Cardiac muscle cell (in vitro differentiated cells and primary cell): ENCODE data around the gene TGFB2. TPM values are rescaled to one million over a fixed set of nuclear protein-coding genes. Genes with fewer than 3 reads are reported as not detected.
A peak's percentile ranks its signal among the peaks of the same experiment; 100 is the strongest.

Experiments used
- DNase-seq, 2 donors: peaks; one replicate each; pipeline versions ENCODE4 v3.0.0 to v3.0.0-alpha.2; 2010 to 2017; ENCODE audit warnings: low read depth in 1 of 2, low spot score in 1 of 2
- H3K27ac ChIP-seq: fragments of 200-600 bp; sonication (generic); 2 replicates; pipeline ENCODE4 v1.5.1; 2016
- H3K27me3 ChIP-seq: fragments of 200-600 bp; sonication (generic); 2 replicates; pipeline ENCODE4 v1.6.0; 2016; ENCODE audit warnings: control low read depth
- H3K36me3 ChIP-seq: fragments of 200-600 bp; sonication (generic); 2 replicates; pipeline ENCODE4 v1.5.1; 2016; ENCODE audit warnings: control low read depth
- H3K4me1 ChIP-seq: fragments of 200-600 bp; sonication (generic); 2 replicates; pipeline ENCODE4 v1.8.1; 2017; ENCODE audit warnings: low read depth, mild to moderate bottlenecking, mixed run types
- H3K4me3 ChIP-seq: fragments of 200-600 bp; sonication (generic); 2 replicates; pipeline ENCODE4 v1.5.1; 2016; ENCODE audit warnings: mild to moderate bottlenecking
- H3K9me3 ChIP-seq: fragments of 200-600 bp; sonication (generic); 2 replicates; pipeline ENCODE4 v1.5.1; 2017; ENCODE audit warnings: low read depth, mild to moderate bottlenecking, control low read depth
- polyA plus RNA-seq: library from polyadenylated mRNA; unstranded; fragments of >200 nt; fragmentation: Nextera tagmentation; extraction: Ambion mirVana; gene quantifications from 2 replicates; pipeline ENCODE4 v1.2.1, GENCODE V29; 2016
- total RNA-seq: library from RNA; depleted of rRNA; stranded (reverse); fragments of >200 nt; gene quantifications from 2 replicates; pipeline ENCODE4 v1.2.3, GENCODE V29; 2016
- TF ChIP-seq, protein P1 (sequence below): IDR thresholded peaks from 2 replicates; pipeline ENCODE4 v1.5.1; 2012; ENCODE audit warnings: low read depth, mild to moderate bottlenecking, low read length

The TGFB2 gene
- total and polyA plus RNA-seq, 2 experiments from 2014 or later: 132 to 171 TPM

DNA sequence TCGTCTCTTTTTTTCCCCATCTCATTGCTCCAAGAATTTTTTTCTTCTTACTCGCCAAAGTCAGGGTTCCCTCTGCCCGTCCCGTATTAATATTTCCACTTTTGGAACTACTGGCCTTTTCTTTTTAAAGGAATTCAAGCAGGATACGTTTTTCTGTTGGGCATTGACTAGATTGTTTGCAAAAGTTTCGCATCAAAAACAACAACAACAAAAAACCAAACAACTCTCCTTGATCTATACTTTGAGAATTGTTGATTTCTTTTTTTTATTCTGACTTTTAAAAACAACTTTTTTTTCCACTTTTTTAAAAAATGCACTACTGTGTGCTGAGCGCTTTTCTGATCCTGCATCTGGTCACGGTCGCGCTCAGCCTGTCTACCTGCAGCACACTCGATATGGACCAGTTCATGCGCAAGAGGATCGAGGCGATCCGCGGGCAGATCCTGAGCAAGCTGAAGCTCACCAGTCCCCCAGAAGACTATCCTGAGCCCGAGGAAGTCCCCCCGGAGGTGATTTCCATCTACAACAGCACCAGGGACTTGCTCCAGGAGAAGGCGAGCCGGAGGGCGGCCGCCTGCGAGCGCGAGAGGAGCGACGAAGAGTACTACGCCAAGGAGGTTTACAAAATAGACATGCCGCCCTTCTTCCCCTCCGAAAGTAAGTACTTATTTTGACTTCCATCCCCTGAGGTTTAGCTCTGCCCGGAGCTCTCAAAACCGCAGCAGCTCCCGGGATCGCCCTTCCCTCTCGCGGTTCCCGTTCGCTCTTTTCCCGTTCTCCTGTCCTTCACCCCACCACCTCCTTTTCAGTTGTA, 1.5 kb downstream of the TGFB2 start:
- H3K4me3 ChIP-seq: peak overlapping the region; percentile 94
- peaks cover 6% of the 10 kb centered on the region for H3K36me3 ChIP-seq
- TF ChIP-seq, protein P1, sequence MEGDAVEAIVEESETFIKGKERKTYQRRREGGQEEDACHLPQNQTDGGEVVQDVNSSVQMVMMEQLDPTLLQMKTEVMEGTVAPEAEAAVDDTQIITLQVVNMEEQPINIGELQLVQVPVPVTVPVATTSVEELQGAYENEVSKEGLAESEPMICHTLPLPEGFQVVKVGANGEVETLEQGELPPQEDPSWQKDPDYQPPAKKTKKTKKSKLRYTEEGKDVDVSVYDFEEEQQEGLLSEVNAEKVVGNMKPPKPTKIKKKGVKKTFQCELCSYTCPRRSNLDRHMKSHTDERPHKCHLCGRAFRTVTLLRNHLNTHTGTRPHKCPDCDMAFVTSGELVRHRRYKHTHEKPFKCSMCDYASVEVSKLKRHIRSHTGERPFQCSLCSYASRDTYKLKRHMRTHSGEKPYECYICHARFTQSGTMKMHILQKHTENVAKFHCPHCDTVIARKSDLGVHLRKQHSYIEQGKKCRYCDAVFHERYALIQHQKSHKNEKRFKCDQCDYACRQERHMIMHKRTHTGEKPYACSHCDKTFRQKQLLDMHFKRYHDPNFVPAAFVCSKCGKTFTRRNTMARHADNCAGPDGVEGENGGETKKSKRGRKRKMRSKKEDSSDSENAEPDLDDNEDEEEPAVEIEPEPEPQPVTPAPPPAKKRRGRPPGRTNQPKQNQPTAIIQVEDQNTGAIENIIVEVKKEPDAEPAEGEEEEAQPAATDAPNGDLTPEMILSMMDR: no peak
- no peaks in the 10 kb centered on the region for H3K27me3 ChIP-seq
- peak in 1 of 2 donors; percentile 52 for DNase-seq
- peaks cover 25% of the 10 kb centered on the region for H3K4me1 ChIP-seq
- H3K9me3 ChIP-seq: no peaks in the 10 kb centered on the region
- H3K27ac ChIP-seq: peak overlapping the region; percentile 93

DNA sequence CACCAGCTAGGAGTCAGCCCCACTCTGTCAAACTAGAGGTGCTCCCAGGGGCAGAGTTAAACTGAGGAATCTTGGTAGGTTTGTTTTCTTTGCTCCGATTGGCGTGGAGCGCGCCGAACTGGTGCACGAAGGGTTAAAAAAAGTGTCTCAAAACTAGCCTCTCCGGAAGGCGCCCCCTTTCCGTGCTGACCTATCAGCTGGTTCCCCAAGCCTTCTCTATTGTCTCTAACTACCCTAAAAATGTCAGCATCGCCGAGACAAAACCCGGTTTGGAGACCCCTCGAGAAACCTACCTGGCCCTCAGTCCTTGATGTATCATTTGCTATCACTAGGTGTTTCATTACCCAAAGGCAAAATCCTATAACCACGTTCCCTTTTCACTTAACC, 2.2 kb downstream of the TGFB2 start:
- peak; percentile 45 to 52 for DNase-seq
- no peaks in the 10 kb centered on the region for H3K9me3 ChIP-seq
- TF ChIP-seq, protein P1: no peak
- no peaks in the 10 kb centered on the region for H3K27me3 ChIP-seq
- H3K27ac ChIP-seq: peak overlapping the region; percentile 93
- peaks cover 25% of the 10 kb centered on the region for H3K4me1 ChIP-seq
- H3K36me3 ChIP-seq: peaks cover 8% of the 10 kb centered on the region
- peak overlapping the region; percentile 94 for H3K4me3 ChIP-seq

DNA sequence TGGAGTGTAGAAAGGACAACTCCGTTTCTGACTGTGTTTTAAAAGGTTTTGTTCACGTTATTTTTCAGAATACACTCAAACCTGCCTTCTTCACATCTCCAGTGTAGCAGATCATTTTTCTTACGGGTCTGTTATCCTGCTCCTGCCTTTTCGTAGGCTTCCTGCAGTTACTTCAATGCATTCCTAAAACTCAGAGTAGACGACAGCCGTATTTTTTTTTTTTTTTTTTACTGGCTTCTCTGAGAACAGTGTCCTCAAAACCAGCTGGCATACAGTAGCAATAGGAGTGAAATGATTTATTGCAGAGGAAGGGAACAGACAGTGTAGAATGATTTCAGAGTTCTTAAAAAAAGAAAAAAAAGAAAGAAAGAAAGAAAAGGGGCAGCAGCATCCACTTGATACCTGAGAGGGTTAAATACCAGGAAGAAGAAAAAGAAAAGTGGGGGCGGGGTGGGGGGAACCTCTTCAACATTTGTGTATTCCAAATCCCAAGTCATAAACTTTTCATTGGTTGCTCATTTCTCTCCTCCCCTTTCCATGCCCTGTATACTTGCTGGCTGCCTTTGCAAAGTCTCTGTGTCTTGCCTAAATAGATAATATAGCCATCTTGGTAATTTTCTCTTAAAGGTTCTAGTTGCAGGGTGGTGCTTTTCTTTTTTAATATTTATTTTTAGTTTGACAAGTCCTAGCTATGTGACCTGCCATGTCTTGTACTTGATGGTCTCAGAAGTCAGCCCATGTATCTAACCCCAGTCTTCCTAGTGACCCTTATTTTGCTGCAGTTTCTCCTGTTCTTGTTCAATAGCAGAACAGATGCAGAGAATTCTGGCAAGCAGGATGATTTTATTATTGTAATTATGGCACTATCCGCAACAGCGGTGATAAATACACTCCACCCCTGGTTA, 2.8 kb downstream of the TGFB2 start:
- Histone ChIP-seq H3K27me3 (no peaks in the 10 kb centered on the region), H3K27ac (peak overlapping the region; percentile 93), H3K4me3 (peak overlapping the region; percentile 94), H3K36me3 (peaks cover 8% of the 10 kb centered on the region), H3K9me3 (no peaks in the 10 kb centered on the region), H3K4me1 (peaks cover 29% of the 10 kb centered on the region)
- peak; percentile 77 to 78 for DNase-seq
- TF ChIP-seq, protein P1: no peak

DNA sequence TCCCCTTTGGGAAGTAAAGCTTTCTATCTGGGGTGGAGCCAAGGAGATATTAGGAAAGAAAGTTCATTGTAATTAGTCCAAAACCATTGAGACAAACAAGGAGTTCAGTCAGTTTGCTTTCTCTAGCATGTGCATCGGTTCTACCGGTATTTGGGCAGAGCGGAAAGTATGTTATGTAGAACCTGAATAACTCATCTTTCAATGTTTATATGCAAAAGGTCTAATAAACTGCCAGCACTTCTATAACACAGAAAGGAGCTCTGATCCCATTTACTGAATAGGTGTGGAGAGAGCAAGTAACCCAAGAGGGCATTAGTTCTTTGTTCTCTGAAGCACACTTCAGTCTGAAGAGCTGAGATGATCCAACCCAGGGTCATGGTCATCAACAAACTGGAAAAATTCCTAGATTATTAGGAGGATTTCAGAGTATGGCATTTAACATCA, 3.5 kb downstream of the TGFB2 start:
- Histone ChIP-seq H3K4me1 (peaks cover 28% of the 10 kb centered on the region), H3K27ac (peak overlapping the region; percentile 93), H3K36me3 (peaks cover 8% of the 10 kb centered on the region), H3K4me3 (peak overlapping the region; percentile 94), H3K9me3 (no peaks in the 10 kb centered on the region), H3K27me3 (no peaks in the 10 kb centered on the region)
- TF ChIP-seq, protein P1: no peak
- DNase-seq: peak in 1 of 2 donors; percentile 29

DNA sequence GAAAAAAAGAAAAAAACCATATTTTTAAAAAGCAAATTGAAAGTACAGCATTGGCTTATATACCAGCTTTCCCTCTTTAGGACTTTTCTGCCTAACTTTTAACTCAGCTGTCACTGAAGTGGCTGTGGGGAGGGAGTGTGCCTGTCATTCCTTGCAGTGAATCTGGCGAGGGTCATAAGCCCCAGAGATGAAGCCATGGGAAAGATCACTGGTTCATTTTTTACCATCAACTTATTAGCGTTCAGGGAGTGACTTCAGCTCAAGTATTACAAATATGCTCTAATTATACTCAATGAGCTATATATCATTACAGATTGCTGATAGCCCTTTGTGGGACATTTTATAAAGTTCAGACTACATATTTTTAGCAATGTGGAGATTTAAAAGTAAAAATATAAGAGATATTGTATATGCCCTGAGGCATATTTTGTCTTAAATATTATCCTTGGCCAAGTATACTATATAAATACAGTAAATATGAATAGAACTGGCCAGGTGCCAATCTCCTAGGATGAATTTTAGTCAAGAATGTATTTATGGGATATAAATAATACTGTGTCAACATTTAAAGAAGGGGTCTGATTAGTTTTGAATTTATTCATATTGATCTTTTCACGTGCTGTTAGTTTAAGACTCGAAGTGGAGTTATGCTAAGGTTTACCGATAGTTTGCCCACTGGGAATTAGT, 4.4 kb downstream of the TGFB2 start:
- Histone ChIP-seq H3K27ac (peak overlapping the region; percentile 93), H3K4me1 (peaks cover 27% of the 10 kb centered on the region), H3K4me3 (peak overlapping the region; percentile 94), H3K9me3 (no peaks in the 10 kb centered on the region), H3K27me3 (no peaks in the 10 kb centered on the region), H3K36me3 (peaks cover 15% of the 10 kb centered on the region)
- TF ChIP-seq, protein P1: no peak
- DNase-seq: no peak
